Fibroblast of skin of scalp (primary cell): ENCODE data around the gene ALDH1A3.

Source experiments
- DNase-seq: peaks from one replicate; pipeline ENCODE4 v3.0.0-alpha.2; 2013

The ALDH1A3 gene

DNA sequence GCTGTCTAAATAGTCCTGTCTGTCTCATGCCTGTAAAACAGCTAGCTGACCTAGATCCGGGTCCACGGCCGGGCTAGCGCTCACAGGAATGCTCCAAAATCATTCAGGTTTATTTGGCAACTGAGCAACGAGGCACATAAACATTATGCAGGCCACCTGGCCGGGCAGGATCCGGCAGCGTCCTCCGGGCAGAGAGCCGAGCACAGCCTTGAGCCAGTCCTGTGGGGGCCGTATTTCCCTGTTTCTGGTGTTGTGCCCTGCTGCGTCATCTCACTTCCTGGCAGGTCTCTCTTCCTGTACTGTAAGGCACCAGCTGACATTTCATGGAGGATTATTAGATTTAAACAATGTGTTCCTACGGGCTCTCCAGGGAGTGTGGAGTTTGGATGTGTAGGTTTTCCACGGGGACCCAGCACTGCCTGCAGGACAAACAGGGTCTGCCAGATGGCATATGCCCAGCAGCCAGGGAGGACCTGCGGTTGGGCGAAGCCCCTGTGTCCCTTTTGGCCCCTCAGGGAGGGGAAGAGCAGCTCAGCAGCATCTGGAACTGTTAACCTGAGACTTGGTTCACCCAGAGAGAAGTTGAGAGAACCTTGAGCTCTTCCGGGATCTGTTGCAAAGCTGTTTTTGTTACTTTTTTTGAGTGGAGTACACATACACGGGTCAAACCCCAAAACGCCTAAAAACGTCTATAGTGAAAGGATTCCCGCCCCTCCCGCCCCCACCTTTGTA lies 23.0 kb downstream of the ALDH1A3 start:
- peak; percentile 67 for DNase-seq

DNA sequence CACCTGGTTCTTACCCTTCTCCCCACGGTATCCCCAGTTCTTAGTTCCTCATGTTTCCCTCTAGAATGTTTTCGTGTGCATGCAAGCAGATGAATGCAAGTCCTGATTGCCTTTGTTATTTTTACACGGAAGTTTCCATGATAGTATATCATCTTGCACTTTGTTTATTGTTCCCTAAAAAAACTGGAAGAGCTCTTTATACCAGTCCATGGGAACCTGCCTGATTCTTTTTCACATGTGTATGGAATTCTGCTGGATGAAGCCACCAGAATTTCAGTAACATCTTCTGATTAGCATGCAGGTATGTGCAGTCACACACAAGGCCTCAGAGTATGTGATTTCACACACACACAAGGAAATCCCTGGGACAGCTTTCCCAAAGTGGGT lies 23.5 kb downstream of the ALDH1A3 start:
- no peak for DNase-seq

DNA sequence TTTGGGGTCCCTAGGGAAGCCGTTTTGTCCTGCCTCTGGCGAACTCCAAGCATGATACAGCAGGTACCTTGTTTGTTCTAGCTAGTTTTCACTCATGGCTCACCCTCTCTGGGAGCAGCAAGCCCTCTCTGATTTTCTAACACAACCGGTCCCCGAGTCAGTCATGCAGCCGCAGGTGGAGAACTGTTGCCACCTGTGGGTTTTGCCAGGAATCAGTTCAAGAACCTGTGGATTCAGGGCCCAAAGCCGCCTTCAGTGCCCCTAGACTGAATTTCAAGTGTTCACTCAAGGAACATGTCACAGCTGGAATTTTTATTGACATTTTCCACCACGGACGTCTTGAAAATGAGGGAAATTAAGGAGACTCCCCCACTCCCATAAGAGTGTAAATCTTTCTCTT lies 26.2 kb downstream of the ALDH1A3 start:
- no peak for DNase-seq

DNA sequence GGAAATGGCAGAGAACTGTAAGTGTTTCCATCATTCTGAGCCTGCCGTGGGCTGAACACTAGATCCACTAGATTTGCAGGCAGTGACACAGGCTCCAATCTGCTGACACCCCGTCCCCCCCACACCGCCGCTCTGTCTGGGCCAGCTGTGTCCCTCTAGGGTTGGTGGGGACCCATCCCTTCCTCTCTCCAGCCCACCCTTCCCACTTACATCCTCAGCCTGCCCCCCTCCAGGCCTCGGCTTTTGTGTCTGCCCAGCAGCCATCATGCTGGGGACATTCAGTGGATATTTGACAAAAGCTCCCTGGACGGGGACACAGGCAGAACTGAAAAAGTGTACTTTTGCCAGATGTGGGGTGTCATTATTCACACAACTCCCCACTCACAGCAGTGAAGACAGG lies 28.8 kb downstream of the ALDH1A3 start:
- DNase-seq: no peak

DNA sequence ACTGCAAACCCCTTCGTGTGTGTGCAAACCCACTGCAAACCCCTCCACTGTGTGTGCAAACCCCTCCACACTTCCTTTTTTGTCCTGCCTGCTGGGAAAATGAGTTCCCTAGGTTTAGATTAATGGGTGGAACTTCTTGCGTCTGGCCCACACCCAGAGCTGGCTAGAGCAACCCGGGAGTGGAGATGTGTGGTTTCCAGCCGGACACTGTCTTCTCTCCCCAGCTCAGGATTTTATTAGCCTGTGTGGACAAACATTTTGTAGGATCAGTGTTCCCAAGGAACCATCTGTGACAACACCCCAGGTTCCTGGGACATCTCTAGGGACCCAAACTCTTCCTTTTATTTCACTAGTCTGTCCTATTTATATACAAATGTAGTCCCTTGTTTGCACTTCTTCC lies 29.9 kb downstream of the ALDH1A3 start:
- no peak for DNase-seq

DNA sequence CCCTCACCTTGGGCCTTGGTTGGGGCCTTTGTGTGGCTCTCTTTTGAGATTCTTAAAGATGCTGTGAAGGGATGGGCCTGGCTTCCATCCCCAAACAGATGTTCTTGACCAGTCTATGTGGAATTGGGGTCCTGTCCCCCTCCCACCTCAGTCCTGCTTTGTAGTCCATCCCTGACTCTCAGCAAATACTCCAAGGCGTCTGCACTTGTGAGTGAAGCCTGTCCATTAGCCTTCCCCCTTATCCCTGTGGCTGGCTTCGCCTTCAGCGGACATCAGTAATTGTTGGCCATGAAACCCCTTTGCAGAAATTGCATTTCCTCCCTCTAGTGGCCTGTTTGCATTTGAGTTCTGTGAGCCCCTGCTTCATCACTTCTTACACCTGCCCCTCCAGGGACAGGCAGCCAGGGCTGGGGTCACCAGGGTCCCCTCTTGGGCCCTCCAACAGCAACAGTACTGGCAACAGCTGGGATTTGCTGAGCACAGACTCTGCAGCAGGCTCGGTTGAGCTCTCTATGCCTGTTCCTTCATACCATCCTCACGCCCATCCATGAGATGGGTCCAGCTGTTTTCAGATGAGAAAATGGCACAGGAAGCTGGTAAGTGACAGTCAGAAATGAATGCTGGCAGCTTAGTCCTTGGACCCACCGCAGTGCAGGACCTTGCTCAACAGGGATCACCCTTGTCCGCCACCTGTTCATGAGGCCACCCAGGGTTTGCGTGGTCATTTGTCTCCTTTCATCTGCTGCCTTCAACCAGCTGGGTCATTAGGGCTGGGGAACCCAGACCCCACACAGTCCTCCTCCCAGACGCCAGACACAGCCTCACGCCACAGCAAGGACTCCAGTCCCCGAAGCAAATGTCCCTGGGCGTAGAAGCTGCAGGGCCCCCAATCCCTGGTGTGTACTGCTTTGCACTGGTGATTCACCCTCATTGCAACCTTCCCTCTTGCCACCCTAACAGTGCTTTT lies 30.6 kb downstream of the ALDH1A3 start:
- DNase-seq: no peak

DNA sequence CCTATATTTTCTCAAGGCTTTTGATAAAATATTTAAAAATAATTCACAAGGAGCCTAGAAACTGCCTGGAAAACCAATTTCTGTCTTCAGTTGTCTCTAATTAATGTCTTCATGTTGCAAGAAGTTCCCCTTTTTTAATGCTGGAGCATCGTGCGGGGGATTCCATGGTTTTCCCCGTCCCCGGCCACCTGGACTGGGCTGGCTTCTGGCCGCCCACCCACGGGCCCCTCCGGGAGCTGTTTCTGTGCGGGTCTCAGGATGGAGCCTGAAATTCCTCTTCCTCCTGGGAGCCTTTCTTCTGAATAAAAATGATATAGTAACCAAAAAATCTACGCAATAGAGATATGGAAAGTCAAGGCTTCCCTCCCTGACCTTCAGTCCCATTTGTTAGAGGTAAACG lies 31.5 kb downstream of the ALDH1A3 start:
- no peak for DNase-seq

DNA sequence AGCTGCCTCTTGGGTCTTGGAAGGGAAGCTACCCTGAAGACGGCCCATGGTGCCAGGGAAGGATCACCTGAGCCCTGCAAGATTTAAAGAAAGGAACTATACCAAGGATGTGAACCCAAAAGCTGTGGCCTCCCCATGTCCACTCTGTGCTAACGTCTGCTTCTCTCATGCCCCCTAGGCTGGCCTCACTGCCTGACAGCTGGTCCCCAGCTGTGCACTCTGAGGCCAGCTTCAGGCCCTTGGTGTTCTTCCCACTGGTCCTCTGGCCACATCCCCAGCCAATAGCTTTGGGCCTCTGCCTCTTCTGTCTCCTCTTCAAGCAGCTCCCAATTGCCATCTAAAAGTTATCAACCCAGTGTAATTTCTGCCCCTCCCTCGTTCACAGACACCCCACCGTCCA lies 34.3 kb downstream of the ALDH1A3 start:
- DNase-seq: no peak

DNA sequence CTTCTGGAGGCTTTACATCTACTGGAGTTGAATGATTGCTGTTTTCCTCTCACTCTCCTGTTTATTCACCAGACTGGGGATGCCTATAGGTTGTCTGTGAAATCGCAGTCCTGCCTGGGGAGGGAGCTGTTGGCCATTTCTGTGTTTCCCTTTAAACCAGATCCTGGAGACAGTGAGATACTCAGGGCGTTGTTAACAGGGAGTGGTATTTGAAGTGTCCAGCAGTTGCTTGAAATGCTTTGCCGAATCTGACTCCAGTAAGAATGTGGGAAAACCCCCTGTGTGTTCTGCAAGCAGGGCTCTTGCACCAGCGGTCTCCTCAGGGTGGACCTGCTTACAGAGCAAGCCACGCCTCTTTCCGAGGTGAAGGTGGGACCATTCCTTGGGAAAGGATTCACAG lies 35.2 kb downstream of the ALDH1A3 start:
- no peak for DNase-seq

DNA sequence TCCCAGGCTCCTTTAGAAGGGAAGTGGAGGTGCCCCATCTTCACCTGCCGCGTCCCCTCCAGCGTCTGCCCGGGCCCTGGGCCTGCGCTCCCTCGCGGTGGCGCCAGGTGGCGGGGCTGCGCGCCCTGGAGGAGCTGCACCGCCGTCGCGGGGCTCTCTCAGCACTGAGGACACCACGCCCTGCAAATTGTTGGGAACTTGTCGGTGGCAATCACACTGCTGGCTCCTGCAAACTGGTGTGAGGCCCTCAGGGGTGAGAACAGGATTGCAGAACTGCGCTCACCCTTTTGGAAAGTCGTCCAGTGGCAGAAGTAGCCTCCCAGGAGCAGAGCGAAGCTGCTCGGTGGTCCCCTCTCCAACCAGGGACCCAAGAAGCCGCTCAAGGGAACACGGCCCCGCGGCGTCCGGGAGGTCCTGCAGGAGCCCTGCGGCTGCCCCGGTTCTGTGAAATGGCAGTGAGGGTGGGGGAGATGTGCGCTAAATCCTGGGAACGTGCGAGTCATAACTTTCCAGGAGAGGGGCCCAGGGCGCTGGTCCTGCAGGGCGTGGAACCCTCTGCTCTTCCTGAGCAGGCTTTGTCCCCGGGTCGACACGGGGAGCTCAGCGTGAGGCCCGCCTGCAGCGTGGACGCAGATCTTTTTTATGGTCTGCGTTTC lies 38.5 kb downstream of the ALDH1A3 start:
- DNase-seq: peak; percentile 74

DNA sequence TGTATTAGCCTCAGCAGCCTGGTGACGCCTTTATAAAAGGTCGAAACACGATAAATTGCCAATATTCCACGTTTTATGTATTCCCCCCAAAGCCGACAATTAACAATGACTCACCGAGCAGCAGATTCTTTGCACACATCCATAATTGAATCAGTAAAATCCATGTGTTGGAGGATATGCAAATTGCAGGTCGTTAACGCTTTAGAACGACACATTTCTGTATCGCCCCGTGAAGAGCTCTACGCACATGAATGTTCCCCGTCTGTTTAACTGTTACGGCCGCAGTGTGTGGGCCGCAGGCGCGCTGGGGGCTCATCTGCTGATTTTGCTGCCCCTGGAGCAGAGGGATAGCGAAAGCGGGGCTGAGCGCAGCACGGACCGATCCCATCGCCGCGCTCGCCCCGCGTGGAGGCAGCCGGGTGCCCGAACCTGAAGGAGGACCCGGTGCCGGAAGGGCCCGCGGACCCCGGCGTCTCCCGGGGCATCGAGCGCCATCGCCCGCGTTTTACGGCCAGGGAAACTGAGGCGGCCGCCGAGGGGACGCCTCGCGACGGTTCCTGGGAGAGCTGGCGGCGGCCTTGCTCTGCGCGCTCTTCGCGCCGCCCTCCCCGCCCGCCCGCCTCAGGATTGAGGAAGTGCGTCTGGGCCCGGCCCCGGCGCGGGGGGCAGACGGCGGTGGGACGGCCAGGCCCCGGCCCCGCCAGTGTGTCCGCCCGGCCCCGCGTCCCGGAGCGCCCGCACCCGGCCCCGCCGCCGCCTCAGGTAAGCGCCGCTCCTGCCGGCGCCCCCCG lies 39.3 kb downstream of the ALDH1A3 start, which contains the start of gene LRRK1:
Gene LRRK1, plus strand, starts transcription at position 668 of the 791 bp plus-strand sequence. CDS start 5,276 bp downstream, outside the sequence.
- peak; percentile 57 for DNase-seq

DNA sequence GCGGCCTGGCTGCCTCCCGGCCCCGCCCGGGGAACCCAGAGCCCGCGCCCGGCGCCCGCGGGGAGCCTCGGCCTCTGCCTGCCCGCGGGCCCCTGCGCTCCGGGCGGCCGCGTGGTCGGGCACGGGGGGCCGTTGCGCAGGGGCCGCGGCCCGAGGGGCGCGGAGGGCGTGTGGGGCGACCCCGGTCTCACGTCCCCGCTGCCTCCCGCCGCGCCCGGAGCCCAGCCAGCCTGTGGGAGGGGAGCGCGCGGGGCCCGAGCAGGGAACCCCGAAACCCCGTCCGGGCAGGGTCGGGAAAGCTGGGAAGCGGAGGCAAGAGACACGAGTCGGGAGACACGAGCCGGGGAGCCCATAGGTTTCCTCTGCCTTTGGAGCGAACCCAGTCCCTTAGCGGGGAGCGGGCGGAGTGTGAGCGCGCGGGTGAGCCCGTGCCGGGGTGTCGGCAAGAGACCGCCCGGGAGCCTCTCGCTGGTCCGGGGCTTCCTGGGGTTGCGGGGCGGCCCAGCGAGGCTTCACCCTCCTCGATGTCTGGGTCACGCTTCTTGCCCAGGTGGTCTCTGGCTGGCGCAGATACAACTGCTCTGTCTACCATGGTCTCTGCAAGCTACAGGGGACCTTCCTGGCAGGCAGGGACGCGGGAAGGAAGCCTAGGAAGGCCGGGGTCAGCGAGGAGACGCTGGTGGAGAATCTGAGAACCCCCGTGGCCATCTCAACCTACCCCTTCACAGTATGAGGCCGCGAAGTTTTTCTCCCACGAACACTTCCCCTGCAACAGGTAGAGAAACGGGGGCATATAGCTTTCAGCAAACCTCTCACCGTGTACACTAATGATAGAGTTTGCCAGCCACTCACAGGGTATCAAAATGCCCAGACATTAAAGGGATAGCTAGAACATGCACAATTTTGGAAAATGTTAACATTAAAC lies 40.1 kb downstream of the ALDH1A3 start:
- peak; percentile 24 for DNase-seq

DNA sequence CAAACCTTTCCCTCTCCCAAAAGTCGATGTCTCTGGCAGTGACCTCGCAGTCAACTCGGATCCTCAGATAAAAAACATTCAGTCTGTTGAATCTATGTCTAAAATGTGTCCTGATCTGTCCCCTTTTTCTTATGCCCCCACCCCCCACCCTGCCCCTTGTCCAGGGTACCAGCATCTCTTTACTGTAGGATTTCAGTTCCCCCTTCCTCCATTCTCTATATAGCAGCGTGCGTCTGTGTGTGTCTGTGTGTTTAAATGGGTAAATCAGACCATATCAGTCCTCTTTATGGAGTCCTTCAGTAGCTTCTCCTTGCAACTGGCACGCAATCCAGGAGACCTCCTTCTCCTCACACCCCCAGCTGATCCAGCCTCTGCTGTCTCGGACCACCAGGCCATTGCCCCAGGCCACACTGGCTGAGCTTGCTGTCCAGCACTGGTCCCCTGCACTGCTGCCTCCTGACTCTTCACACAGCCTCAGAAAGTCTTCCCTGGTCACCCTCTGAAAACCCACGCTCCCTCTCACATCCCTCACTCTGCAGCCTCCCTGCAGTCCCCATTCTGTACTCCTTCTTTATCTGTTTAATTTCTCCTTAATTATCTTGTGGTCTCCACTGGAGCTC lies 41.0 kb downstream of the ALDH1A3 start:
- DNase-seq: no peak

DNA sequence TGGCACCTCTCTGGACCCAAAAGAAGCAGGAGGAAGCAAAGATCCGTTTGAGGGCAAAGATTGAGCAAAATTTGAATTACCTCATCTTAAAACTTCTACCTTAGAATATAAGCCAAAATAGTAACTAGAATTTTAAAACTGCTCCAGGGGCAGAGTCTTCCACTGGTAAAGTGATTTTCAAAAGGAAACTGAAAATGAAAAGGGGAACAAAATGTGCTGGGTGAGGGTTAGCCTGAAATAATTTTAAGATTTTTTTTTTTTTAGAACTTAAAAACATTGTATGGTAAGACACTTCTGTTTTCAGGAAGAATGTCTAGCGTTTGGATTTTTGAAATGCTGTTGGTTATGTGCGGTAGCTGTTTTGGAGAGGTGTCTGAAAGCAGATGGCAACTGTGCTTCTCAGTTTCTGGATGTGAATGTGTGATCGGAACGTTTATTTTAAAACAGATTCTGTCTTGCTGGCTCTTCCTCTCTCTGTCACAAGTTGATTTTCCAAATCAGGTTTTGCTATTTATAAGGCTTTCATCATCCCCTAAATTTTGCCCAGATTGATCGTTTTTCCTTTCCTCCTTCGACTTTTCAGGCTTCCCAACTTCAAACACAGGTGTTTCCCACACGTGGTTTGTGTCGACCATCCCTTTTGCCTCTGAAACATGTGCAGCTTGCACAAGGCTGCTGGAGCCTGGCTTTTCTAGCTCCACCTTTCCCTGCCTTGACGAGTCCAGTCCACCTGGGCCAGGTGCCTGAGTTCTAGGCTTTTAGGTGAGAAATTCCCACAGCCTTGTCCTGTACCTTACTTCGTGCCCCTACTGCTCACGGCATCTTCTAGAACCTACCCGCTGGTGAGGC lies 42.8 kb downstream of the ALDH1A3 start:
- no peak for DNase-seq

DNA sequence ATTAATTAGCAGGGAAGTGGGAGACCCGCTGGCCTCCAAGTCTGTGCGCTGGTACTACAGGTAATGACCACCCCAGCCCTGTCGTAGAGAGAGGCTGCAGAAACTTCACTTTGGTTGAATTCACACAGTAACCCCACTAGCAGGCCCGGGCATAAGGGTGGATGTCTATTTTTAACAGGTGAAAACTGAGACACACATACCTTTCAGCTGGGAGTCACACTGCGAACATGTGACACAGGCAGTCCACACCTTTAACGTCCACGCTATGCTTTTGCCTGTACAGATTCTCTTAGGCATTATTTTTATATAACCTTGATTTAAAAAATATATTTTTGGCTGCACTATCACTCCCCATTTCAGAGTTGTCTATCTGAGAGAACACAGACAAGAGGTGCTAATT lies 43.4 kb downstream of the ALDH1A3 start:
- DNase-seq: no peak

DNA sequence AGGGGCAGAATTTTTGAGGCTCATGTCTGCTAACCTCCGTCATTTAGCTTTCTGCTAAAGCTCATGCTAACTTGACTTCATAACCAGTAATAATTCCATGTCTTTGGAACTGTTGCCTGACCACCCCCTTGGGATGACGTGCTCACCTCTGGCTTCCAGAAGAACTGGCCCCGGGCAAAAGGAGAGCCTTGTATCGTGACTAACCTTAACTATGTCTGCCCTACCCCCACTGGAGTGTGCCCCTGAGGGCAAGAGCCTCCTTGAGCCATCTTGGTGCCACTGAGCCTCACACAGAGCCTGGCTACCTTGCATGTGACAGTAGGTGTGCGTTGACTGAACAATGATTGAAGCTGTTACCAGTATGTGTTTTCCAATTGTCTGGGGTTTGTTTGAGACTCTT lies 44.3 kb downstream of the ALDH1A3 start:
- no peak for DNase-seq

DNA sequence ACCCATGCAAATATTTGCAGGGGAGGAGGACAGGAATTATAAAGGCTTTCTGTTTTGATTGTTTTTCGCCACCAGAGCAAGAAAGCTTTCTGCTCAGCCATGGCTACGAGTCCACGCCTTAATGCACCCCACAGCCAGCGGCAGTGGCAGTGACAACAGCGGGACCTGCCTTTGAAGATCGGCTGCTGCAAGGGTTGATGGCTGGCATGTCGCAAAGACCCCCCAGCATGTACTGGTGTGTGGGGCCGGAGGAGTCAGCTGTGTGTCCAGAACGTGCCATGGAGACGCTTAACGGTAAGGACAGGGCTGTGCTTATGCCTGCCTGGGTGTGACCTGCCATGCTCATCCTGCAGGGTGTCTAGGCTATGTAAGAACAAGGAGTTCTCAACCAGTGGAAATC lies 44.8 kb downstream of the ALDH1A3 start:
- DNase-seq: no peak

DNA sequence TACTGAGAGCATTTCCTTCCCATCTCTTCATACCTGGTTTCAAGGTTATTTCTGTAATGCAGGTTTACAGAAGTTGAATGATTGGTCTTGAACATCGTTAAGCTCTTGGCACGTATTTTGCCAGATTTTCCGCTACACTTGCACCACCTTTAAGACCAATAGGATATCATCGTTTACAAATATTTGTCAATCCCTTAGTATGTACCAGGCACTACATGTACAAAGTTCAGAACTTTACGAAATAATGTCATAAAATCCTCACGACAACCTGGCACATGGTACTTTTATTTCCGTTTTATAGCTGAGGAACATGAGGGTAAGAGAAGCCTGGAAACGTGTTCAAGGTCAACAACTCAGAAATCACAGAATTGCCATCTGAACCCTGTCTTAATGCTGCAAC lies 45.8 kb downstream of the ALDH1A3 start:
- no peak for DNase-seq

DNA sequence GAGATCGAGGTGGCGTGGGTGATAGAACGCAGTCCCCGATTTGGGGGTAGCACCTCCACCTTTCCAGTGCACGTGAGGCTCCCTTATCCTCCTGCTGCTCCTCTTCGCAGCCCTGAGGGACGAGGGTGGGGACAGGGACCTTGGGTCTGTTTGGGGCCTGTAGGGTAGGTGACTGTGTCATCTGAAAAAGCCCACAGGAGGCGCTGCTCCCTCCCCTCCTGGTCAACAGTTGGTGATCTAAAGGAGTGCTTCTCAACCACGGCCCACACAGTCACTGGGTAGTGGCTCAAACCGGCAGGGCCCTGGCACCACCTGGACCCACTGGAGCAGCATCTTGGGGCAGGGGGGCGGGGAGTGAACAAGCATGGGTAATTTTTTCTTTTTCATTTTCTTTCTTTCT lies 46.6 kb downstream of the ALDH1A3 start:
- DNase-seq: no peak
